Epithelial cell of proximal tubule (primary cell): Measurements from ENCODE around the gene TLE5. TPM values are rescaled to one million over a fixed set of nuclear protein-coding genes. Genes with fewer than 3 reads are reported as not detected.

Experiments
- DNase-seq: peaks from one replicate; pipeline ENCODE4 v3.0.0-alpha.2; 2011; ENCODE audit warnings: low read depth
- H3K4me3 ChIP-seq: 2 replicates; pipeline ENCODE4 v1.5.1; 2011; ENCODE audit warnings: low read depth, mild to moderate bottlenecking, low read length
- CTCF ChIP-seq: conservative IDR thresholded peaks from 2 replicates; pipeline ENCODE4 v1.5.1; 2012; ENCODE audit warnings: low read depth, mild to moderate bottlenecking, low read length
- total RNA-seq: library from RNA; depleted of rRNA; stranded (reverse); fragments of >200 nt; gene quantifications from 2 replicates; pipeline ENCODE4 v1.2.3, GENCODE V29; 2015

The TLE5 gene
- total RNA-seq, 1 donor from 2014 or later, result 238 TPM

- DNase-seq, result no peak
- H3K4me3 ChIP-seq, result no peak overlapping the region
- TF ChIP-seq CTCF, result no peak
Measured at GRCh38 chr19:3048190-3048533, 14.1 kb downstream of the TLE5 start.

- H3K4me3 ChIP-seq, result no peak overlapping the region
- no peak for DNase-seq
- TF ChIP-seq CTCF, result no peak
Measured at GRCh38 chr19:3047496-3048189, 14.7 kb downstream of the TLE5 start.

- no peak for TF ChIP-seq CTCF
- no peak overlapping the region for H3K4me3 ChIP-seq
- DNase-seq, result no peak
Measured at GRCh38 chr19:3046698-3047495, 15.4 kb downstream of the TLE5 start.

GRCh38 chr19:3045885-3046697 lies 16.2 kb downstream of the TLE5 start:
- no peak for DNase-seq
- no peak overlapping the region for H3K4me3 ChIP-seq
- TF ChIP-seq CTCF, result no peak

- no peak for DNase-seq
- no peak for TF ChIP-seq CTCF
- no peak overlapping the region for H3K4me3 ChIP-seq
Measured at GRCh38 chr19:3045191-3045590, 17.1 kb downstream of the TLE5 start.

GRCh38 chr19:3042621-3043267 lies 19.6 kb downstream of the TLE5 start:
- H3K4me3 ChIP-seq, result no peak overlapping the region
- TF ChIP-seq CTCF, result no peak
- DNase-seq, result no peak
